A549 (cell line): Measurements from ENCODE around the gene RADIL. TPM values are rescaled to one million over a fixed set of nuclear protein-coding genes. Genes with fewer than 3 reads are reported as not detected.

Experiments
- ATAC-seq, 2 experiments: fragments of 200-7000 bp in 1 of 2; fragments of >200 bp in 1 of 2; cut with Nextera tagmentation in 1 of 2; cut with Tn5 transposase in 1 of 2; 3 replicates each; pipeline versions ENCODE4 v1.8.0 to v1.9.1; 2018 to 2020; ENCODE audit warnings: mild to moderate bottlenecking in 1 of 2, moderate library complexity in 1 of 2
- CTCF ChIA-PET: fragments of 300-600 bp; sonication (Branson Sonifier 250); formaldehyde crosslinking; extraction: SDS; loops from one replicate; lab custom pipeline; 2021; ENCODE audit warnings: antibody characterized with exemption, inconsistent platforms; lab: Yijun Ruan, JAX
- POLR2A ChIA-PET: fragments of 350-600 bp; formaldehyde crosslinking; extraction: SDS; loops from one replicate; lab custom pipeline; 2021; ENCODE audit warnings: antibody characterized with exemption, inconsistent platforms; lab: Yijun Ruan, JAX
- DNase-seq, 2 experiments: peaks; one replicate each; pipeline versions ENCODE4 v3.0.0 to v3.0.0-alpha.2; 2011 to 2016; ENCODE audit warnings: low read depth in 1 of 2, low spot score in 1 of 2
- FAIRE-seq: peaks from 2 replicates; lab custom pipeline; 2011; peaks lifted over from hg19 to GRCh38; lab: Jason Lieb, UNC
- H3K27ac ChIP-seq, 2 experiments: fragments of >200 bp; sonication (Bioruptor Twin); formaldehyde crosslinking; 3 replicates each; pipeline ENCODE4 v1.5.1; 2016 to 2017
- H3K4me1 ChIP-seq: fragments of >200 bp; sonication (Bioruptor Twin); formaldehyde crosslinking; 3 replicates; pipeline ENCODE4 v1.6.1; 2016
- H3K4me2 ChIP-seq: fragments of >200 bp; sonication (Bioruptor Twin); formaldehyde crosslinking; 3 replicates; pipeline ENCODE4 v1.6.1; 2016
- H3K4me3 ChIP-seq: fragments of >200 bp; sonication (Bioruptor Twin); formaldehyde crosslinking; 3 replicates; pipeline ENCODE4 v1.5.1; 2016
- H3K9me3 ChIP-seq: fragments of >200 bp; sonication (Bioruptor Twin); formaldehyde crosslinking; 3 replicates; pipeline ENCODE4 v1.6.1; 2016
- EHMT2 ChIP-seq: fragments of 200-600 bp; sonication (generic); IDR thresholded peaks from 2 replicates; pipeline ENCODE4 v1.6.1; 2016; ENCODE audit warnings: antibody characterized with exemption, low read depth, mild to moderate bottlenecking, moderate library complexity
- ESRRA ChIP-seq: fragments of 150-350 bp; IDR thresholded peaks from 2 replicates; pipeline ENCODE4 v1.6.1; 2014; ENCODE audit warnings: mild to moderate bottlenecking, low read length, borderline replicate concordance
- GATA3 ChIP-seq: IDR thresholded peaks from 2 replicates; pipeline ENCODE4 v1.6.1; 2012; ENCODE audit warnings: borderline replicate concordance
- HOXB13 ChIP-seq: fragments of 250-450 bp; sonication (Bioruptor Pico); IDR thresholded peaks from 2 replicates; pipeline ENCODE4 v1.5.0; 2020; ENCODE audit warnings: low read depth, mild to moderate bottlenecking, moderate library complexity
- NR3C1 ChIP-seq: fragments of >200 bp; sonication (Bioruptor Twin); formaldehyde crosslinking; IDR thresholded peaks from 3 replicates; pipeline ENCODE4 v1.6.1; 2017
- PHF8 ChIP-seq: fragments of 200-600 bp; sonication (generic); IDR thresholded peaks from 2 replicates; pipeline ENCODE4 v1.6.1; 2016; ENCODE audit warnings: low read depth, mild to moderate bottlenecking, antibody characterized with exemption, moderate library complexity, borderline replicate concordance
- RFX5 ChIP-seq: fragments of 450-650 bp; IDR thresholded peaks from 2 replicates; pipeline ENCODE4 v1.7.1; 2014; ENCODE audit warnings: antibody characterized with exemption, mild to moderate bottlenecking, moderate library complexity
- SREBF2 ChIP-seq: fragments of 450-650 bp; IDR thresholded peaks from 2 replicates; pipeline ENCODE4 v1.6.1; 2014; ENCODE audit warnings: mild to moderate bottlenecking, moderate library complexity
- ZC3H11A ChIP-seq: fragments of 450-650 bp; IDR thresholded peaks from 2 replicates; pipeline ENCODE4 v1.6.1; 2014; ENCODE audit warnings: antibody characterized with exemption, mild to moderate bottlenecking
- WGBS: methylation state at CpG from one replicate; pipeline ENCODE4 v1.1.6; 2017; ENCODE audit errors: missing lambda C conversion rate; 5-methylcytosine and 5-hydroxymethylcytosine counted together
- polyA plus RNA-seq, 4 experiments: library from polyadenylated mRNA; depleted of rRNA in 3 of 4; stranded (reverse); fragments of >200 nt; fragmentation: RNase III in 1 of 4; extraction: RNeasy Plus Mini Kit Qiagen cat#74134 plus additional on column Dnase treatment in 1 of 4; gene quantifications; 2 replicates in 3 of 4; 3 replicates in 1 of 4; pipeline ENCODE4 v1.2.3, GENCODE V29; 2011 to 2017
- TF ChIP-seq, protein P1 (sequence below): fragments of 250-450 bp; sonication (Bioruptor Pico); IDR thresholded peaks from 2 replicates; pipeline ENCODE4 v1.5.0; 2021; ENCODE audit warnings: mild to moderate bottlenecking, moderate library complexity, borderline replicate concordance
- TF ChIP-seq, protein P2 (sequence below): fragments of 250-450 bp; sonication (Bioruptor Pico); IDR thresholded peaks from 2 replicates; pipeline ENCODE4 v1.5.0; 2020; ENCODE audit warnings: low read depth, mild to moderate bottlenecking, moderate library complexity
- TF ChIP-seq, protein P3 (sequence below): fragments of >200 bp; sonication (Bioruptor Twin); formaldehyde crosslinking; IDR thresholded peaks from 3 replicates; pipeline ENCODE4 v1.6.1; 2016

RADIL gene
- polyA plus RNA-seq, 2 of the 4 experiments (the other 2 are of a cell fraction): 1.0 to 1.1 TPM

- peaks cover 13% of the 10 kb centered on the region; the same call in 1 of the 3 replicates for H3K4me1 ChIP-seq
- no peak overlapping the region for H3K4me3 ChIP-seq
- DNase-seq: no peak
- TF ChIP-seq, protein P1, sequence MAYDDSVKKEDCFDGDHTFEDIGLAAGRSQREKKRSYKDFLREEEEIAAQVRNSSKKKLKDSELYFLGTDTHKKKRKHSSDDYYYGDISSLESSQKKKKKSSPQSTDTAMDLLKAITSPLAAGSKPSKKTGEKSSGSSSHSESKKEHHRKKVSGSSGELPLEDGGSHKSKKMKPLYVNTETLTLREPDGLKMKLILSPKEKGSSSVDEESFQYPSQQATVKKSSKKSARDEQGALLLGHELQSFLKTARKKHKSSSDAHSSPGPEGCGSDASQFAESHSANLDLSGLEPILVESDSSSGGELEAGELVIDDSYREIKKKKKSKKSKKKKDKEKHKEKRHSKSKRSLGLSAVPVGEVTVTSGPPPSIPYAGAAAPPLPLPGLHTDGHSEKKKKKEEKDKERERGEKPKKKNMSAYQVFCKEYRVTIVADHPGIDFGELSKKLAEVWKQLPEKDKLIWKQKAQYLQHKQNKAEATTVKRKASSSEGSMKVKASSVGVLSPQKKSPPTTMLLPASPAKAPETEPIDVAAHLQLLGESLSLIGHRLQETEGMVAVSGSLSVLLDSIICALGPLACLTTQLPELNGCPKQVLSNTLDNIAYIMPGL (CRISPR knock-in tag): no peak
- TF ChIP-seq GATA3: no peak
- TF ChIP-seq EHMT2: no peak
- no peak for TF ChIP-seq PHF8
- no peak for TF ChIP-seq RFX5
- POLR2A ChIA-PET: no interaction called here
- H3K9me3 ChIP-seq: no peaks in the 10 kb centered on the region
- FAIRE-seq: no peak
- no peak overlapping the region for H3K4me2 ChIP-seq
- WGBS: 86% methylated on average over 7 of the region's 7 CpGs
- ATAC-seq: no peak
- CTCF ChIA-PET: interaction anchor here (0.7 to 1.7 kb wide), 2 partner anchors 16 to 560 kb away, joined by 4 to 5 read pairs; no protein-coding TSS in a partner anchor
- no peak overlapping the region for H3K27ac ChIP-seq
Observed at GRCh38 chr7:4769761-4770160, 113.8 kb downstream of the RADIL start.

DNA sequence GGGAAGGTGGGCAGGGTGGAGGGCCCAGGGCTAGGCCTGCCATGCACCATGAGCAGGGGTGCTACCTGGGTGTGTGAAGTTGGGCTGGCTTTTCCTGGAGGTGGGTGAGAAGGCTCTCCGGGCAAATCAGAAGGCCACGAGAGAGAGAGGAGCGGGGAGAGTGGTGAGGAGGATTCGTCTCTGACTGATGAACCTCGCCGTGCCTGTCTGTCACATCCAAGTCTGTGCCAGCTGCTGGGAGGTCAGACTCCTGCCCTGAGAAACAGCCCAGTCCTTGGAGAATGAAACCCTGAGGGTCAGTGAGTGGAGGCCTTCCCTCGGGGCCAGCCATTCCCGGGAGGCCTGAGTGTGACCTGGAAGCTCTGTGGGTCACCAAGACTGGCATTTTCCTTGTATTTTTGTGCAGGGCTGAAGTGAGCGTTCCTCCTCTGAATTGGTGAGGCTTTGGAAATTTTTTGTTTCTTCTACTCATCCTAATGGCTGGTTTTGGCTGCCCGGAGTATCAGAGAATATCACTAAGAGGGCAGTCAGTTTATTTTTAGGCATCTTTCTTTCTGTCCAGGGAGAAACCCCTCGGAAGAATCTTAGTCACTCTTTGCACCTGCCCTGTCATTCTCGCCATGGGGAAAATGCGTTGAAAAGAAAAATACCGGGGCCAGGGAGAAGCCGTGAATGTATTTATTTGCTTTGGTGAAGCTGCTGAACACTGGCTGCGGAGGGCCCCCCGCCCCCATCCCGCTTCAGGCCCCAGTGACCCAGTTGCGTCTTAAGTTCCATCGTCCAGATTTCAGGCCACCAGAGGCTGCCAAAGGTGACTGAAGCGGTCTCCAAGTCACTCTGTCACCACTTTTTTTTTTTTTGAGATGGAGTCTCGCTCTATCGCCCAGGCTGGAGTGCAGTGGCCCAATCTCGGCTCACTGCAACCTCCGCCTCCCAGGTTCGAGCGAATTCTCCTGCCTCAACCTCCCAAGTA lies 114.6 kb downstream of the RADIL start:
- WGBS: 94% methylated on average over 27 of the region's 27 CpGs
- DNase-seq (no peak), FAIRE-seq (no peak), ATAC-seq (no peak)
- H3K4me1 ChIP-seq: peaks cover 6% of the 10 kb centered on the region; the same call in 1 of the 3 replicates
- H3K4me3 ChIP-seq: no peak overlapping the region
- ChIA-PET POLR2A (no interaction called here), CTCF (interaction anchor here (1.7 kb wide), 1 partner anchor 15 kb away, joined by 5 read pairs; no protein-coding TSS in a partner anchor)
- no peaks in the 10 kb centered on the region for H3K9me3 ChIP-seq
- no peak overlapping the region for H3K27ac ChIP-seq
- TF ChIP-seq NR3C1 (no peak), HOXB13 (no peak), ESRRA (no peak), ZC3H11A (no peak), SREBF2 (no peak)
- TF ChIP-seq, protein P2, sequence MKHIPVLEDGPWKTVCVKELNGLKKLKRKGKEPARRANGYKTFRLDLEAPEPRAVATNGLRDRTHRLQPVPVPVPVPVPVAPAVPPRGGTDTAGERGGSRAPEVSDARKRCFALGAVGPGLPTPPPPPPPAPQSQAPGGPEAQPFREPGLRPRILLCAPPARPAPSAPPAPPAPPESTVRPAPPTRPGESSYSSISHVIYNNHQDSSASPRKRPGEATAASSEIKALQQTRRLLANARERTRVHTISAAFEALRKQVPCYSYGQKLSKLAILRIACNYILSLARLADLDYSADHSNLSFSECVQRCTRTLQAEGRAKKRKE (CRISPR knock-in tag): no peak
- TF ChIP-seq, protein P1 (CRISPR knock-in tag): no peak
- TF ChIP-seq, protein P3, sequence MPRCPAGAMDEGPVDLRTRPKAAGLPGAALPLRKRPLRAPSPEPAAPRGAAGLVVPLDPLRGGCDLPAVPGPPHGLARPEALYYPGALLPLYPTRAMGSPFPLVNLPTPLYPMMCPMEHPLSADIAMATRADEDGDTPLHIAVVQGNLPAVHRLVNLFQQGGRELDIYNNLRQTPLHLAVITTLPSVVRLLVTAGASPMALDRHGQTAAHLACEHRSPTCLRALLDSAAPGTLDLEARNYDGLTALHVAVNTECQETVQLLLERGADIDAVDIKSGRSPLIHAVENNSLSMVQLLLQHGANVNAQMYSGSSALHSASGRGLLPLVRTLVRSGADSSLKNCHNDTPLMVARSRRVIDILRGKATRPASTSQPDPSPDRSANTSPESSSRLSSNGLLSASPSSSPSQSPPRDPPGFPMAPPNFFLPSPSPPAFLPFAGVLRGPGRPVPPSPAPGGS: no peak
- no peak overlapping the region for H3K4me2 ChIP-seq
